Liver (tissue), 3 donors: ENCODE results near the gene SECTM1.

Source experiments
- EGR1 ChIP-seq, 2 donors: IDR thresholded peaks; 2 replicates each; pipeline ENCODE4 v1.6.1; 2016 to 2018; ENCODE audit warnings: antibody characterized with exemption in 2 of 2, low read depth in 2 of 2
- JUND ChIP-seq, 2 donors: IDR thresholded peaks; 2 replicates each; pipeline ENCODE4 v1.6.1; 2016; ENCODE audit warnings: antibody characterized with exemption in 2 of 2
- TF ChIP-seq, protein P1 (sequence below): fragments of 150-350 bp; IDR thresholded peaks from 2 replicates; pipeline ENCODE4 v1.5.1; 2017; ENCODE audit warnings: improper control_type of control experiment, low read depth, low read length; ENCODE audit not compliant: missing input control
- donor health status: healthy.
- donor health status: healthy.

DNA sequence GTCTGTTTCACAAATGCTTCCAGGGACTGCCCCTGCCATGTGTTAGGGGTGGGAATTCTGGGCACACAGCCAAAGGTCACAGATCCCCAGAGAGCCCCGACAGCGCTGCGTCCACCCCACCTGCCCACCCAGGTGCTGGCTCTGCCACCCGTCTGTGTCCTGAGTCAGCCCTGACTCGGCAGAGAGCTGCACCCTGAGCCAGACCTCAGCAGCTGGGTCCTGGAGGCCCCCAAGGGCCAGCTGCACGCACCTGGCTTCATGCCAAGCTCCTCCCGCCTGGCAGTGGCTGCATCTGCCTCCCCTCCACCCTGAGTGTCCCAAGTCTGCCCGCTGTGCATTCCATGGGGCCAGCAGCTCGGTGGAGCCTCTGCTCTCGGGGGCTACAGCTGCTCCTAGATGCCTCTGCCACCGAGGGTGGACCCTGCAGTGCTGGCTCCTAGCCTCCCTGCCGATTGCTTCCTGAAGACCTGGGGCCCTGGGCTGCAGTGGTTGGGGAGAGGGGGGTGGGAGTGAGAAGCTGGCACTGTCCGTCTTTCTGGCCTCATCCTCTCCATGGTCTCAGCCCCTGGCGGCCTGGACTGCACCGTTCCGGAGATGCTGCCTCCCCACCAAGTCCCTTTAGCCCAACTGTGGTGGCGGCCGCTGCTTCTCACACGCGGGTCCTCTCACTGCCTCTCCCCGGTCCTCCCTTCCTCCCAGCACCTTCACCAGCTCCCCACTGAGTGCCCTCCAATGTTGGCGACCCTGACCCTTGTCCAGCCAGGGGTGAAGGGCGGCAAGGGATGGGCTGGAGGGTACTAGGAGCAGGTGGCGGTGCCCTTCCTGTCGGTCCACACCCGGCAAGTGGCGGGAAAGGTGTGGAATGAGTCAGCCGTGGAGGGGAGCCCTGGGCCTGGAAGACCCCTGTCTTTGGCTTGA, 3.0 kb downstream of the SECTM1 start:
- TF ChIP-seq, protein P1, sequence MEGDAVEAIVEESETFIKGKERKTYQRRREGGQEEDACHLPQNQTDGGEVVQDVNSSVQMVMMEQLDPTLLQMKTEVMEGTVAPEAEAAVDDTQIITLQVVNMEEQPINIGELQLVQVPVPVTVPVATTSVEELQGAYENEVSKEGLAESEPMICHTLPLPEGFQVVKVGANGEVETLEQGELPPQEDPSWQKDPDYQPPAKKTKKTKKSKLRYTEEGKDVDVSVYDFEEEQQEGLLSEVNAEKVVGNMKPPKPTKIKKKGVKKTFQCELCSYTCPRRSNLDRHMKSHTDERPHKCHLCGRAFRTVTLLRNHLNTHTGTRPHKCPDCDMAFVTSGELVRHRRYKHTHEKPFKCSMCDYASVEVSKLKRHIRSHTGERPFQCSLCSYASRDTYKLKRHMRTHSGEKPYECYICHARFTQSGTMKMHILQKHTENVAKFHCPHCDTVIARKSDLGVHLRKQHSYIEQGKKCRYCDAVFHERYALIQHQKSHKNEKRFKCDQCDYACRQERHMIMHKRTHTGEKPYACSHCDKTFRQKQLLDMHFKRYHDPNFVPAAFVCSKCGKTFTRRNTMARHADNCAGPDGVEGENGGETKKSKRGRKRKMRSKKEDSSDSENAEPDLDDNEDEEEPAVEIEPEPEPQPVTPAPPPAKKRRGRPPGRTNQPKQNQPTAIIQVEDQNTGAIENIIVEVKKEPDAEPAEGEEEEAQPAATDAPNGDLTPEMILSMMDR, result no peak
- TF ChIP-seq JUND (IDR thresholded peaks at IDR 0.05) (no peak), EGR1 (IDR thresholded peaks at IDR 0.05; ENCODE audit: low read depth in 2 of 2) (no peak)
